HepG2 (cell line): ENCODE measurements around the gene PCSK2. TPM values are rescaled to one million over a fixed set of nuclear protein-coding genes. Genes with fewer than 3 reads are reported as not detected.

ENCODE experiments used
- KDM2A ChIP-seq: sonication (generic); formaldehyde crosslinking; IDR thresholded peaks from 2 replicates; pipeline ENCODE4 v1.4.0; 2020; ENCODE audit warnings: low read depth, missing genetic modification reagents, borderline replicate concordance
- MIER3 ChIP-seq: IDR thresholded peaks from 2 replicates; pipeline ENCODE4 v1.6.1; 2016; ENCODE audit warnings: missing compliant biosample characterization, borderline replicate concordance
- NFKBIZ ChIP-seq: IDR thresholded peaks from 2 replicates; pipeline ENCODE4 v1.6.1; 2018; ENCODE audit warnings: missing genetic modification reagents, missing compliant biosample characterization
- ZNF124 ChIP-seq: sonication (generic); formaldehyde crosslinking; IDR thresholded peaks from 2 replicates; pipeline ENCODE4 v1.4.0; 2020; ENCODE audit warnings: missing genetic modification reagents
- polyA plus RNA-seq, 8 experiments: library from polyadenylated mRNA; depleted of rRNA in 3 of 8; stranded (reverse) in 7 of 8; unstranded in 1 of 8; fragments of >200 nt; fragmentation: Illumina TruSeq in 4 of 8; extraction: Trizol in 4 of 8; gene quantifications; 2 replicates each; pipeline versions ENCODE4 v1.2.1 to v1.2.3, GENCODE V29; 2011 to 2016; ENCODE audit warnings: low read depth in 4 of 8, missing spikeins in 1 of 8, mixed read lengths in 1 of 8; ENCODE audit not compliant: insufficient read depth in 1 of 8
- total RNA-seq, 5 experiments: library from RNA; depleted of rRNA; stranded (reverse); fragments of >200 nt; fragmentation: Illumina TruSeq; extraction: Trizol; gene quantifications; 2 replicates each; pipeline ENCODE4 v1.2.3, GENCODE V29; 2016; ENCODE audit warnings: low read depth in 1 of 5
- TF ChIP-seq, protein P1 (sequence below): sonication (generic); formaldehyde crosslinking; IDR thresholded peaks from 2 replicates; pipeline ENCODE4 v1.4.0; 2020; ENCODE audit warnings: missing genetic modification reagents
- TF ChIP-seq, protein P2 (sequence below): sonication (generic); formaldehyde crosslinking; IDR thresholded peaks from 2 replicates; pipeline ENCODE4 v1.4.0; 2020; ENCODE audit warnings: missing genetic modification reagents

Gene PCSK2
- total and polyA plus RNA-seq, 2 of the 13 experiments (the other 11 are each of a cell fraction or from before 2014, with no cell fraction given): not detected

GRCh38 chr20:17504066-17504897 is 277.4 kb downstream of the PCSK2 start (continued):
- TF ChIP-seq, protein P1, sequence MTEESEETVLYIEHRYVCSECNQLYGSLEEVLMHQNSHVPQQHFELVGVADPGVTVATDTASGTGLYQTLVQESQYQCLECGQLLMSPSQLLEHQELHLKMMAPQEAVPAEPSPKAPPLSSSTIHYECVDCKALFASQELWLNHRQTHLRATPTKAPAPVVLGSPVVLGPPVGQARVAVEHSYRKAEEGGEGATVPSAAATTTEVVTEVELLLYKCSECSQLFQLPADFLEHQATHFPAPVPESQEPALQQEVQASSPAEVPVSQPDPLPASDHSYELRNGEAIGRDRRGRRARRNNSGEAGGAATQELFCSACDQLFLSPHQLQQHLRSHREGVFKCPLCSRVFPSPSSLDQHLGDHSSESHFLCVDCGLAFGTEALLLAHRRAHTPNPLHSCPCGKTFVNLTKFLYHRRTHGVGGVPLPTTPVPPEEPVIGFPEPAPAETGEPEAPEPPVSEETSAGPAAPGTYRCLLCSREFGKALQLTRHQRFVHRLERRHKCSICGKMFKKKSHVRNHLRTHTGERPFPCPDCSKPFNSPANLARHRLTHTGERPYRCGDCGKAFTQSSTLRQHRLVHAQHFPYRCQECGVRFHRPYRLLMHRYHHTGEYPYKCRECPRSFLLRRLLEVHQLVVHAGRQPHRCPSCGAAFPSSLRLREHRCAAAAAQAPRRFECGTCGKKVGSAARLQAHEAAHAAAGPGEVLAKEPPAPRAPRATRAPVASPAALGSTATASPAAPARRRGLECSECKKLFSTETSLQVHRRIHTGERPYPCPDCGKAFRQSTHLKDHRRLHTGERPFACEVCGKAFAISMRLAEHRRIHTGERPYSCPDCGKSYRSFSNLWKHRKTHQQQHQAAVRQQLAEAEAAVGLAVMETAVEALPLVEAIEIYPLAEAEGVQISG (CRISPR knock-in tag): no peak
- no peak for TF ChIP-seq MIER3 (CRISPR knock-in tag)
- TF ChIP-seq NFKBIZ: no peak
- TF ChIP-seq, protein P2, sequence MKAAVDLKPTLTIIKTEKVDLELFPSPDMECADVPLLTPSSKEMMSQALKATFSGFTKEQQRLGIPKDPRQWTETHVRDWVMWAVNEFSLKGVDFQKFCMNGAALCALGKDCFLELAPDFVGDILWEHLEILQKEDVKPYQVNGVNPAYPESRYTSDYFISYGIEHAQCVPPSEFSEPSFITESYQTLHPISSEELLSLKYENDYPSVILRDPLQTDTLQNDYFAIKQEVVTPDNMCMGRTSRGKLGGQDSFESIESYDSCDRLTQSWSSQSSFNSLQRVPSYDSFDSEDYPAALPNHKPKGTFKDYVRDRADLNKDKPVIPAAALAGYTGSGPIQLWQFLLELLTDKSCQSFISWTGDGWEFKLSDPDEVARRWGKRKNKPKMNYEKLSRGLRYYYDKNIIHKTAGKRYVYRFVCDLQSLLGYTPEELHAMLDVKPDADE (CRISPR knock-in tag): no peak
- no peak for TF ChIP-seq ZNF124 (CRISPR knock-in tag)
- TF ChIP-seq KDM2A (CRISPR knock-in tag): peak; percentile 8; the same call in 1 of the 2 replicates
- TF ChIP-seq, all 625 proteins: peak for 13
